Colonic mucosa (tissue), 4 donors: Measurements from ENCODE around the gene NUP188. TPM values are rescaled to one million over a fixed set of nuclear protein-coding genes. Genes with fewer than 3 reads are reported as not detected.

Source experiments
- DNase-seq: peaks from one replicate; pipeline ENCODE4 v3.0.0-alpha.2; 2020
- H3K27ac ChIP-seq: fragments of 200-600 bp; one replicate; pipeline ENCODE4 v1.8.0; 2021
- H3K27me3 ChIP-seq: fragments of 200-600 bp; one replicate; pipeline ENCODE4 v1.8.0; 2021
- H3K36me3 ChIP-seq: fragments of 200-600 bp; one replicate; pipeline ENCODE4 v1.8.0; 2021
- H3K4me1 ChIP-seq: fragments of 200-600 bp; one replicate; pipeline ENCODE4 v1.8.0; 2021; ENCODE audit warnings: mild to moderate bottlenecking
- H3K4me3 ChIP-seq: fragments of 200-600 bp; one replicate; pipeline ENCODE4 v1.8.0; 2021
- H3K9ac ChIP-seq, 2 donors: one replicate each; pipeline ENCODE4 v1.7.0; 2013; ENCODE audit warnings: control low read depth in 2 of 2, low read depth in 2 of 2, low read length in 2 of 2
- H3K9me3 ChIP-seq: fragments of 200-600 bp; one replicate; pipeline ENCODE4 v1.8.0; 2021
- intact Hi-C: fragments of 100-400 bp; cut with DNase I; formaldehyde crosslinking; loops from one replicate; pipeline ENCODE4 v1.14.1; 2022
- total RNA-seq, 2 donors: library from RNA; stranded (reverse); fragmentation: NEBNext Ultra II Directional in 1 of 2; extraction: Animal tissue kit (Norgen Biotek cat#: 25700) in 1 of 2; gene quantifications; one replicate each; pipeline ENCODE4 v1.2.1, GENCODE V29; 2021
- TF ChIP-seq, protein P1 (sequence below): fragments of 200-600 bp; IDR thresholded peaks from one replicate; pipeline ENCODE4 v1.8.0; 2022; ENCODE audit warnings: antibody characterized with exemption, mild to moderate bottlenecking
- donor health status: healthy.
- donor health status: DM: no; HTN: no; CAD: no.
- donor health status: DM: no; HTN: no; CAD: no.

The NUP188 gene
- total RNA-seq, 2 donors from 2014 or later, result 26.8 to 43.9 TPM

DNA sequence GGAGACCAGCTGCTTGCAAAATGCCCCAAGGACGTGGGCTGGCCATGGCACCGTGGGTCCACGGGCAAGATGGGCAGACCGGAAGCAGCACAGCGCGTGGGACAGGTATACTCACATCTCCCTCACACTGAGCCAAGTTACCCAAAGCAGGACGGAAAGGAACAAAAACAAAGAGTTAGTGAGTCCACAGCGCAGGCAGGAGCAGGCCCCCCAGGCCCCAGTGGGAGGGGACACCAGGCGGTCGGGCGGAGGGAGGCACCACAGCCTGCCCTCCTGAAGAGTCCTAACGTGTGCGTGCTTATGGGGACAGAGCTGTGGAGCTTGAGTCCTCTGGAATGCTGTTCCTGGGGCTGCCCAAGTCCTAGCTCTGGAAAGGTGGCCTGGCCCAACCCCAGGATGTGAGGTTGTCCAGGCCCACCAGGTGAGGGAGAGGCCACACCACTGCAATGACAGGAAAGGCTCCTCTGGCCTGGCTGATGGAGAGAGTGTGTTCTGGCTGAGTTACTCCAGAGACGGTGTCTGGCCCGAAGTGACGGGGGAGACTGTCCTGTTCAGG, 65.5 kb downstream of the NUP188 start:
- Histone ChIP-seq H3K4me1 (no peaks in the 10 kb centered on the region), H3K9ac (no peak overlapping the region), H3K27ac (no peak overlapping the region), H3K27me3 (no peaks in the 10 kb centered on the region), H3K4me3 (no peak overlapping the region), H3K36me3 (peaks cover 16% of the 10 kb centered on the region), H3K9me3 (no peaks in the 10 kb centered on the region)
- TF ChIP-seq, protein P1, sequence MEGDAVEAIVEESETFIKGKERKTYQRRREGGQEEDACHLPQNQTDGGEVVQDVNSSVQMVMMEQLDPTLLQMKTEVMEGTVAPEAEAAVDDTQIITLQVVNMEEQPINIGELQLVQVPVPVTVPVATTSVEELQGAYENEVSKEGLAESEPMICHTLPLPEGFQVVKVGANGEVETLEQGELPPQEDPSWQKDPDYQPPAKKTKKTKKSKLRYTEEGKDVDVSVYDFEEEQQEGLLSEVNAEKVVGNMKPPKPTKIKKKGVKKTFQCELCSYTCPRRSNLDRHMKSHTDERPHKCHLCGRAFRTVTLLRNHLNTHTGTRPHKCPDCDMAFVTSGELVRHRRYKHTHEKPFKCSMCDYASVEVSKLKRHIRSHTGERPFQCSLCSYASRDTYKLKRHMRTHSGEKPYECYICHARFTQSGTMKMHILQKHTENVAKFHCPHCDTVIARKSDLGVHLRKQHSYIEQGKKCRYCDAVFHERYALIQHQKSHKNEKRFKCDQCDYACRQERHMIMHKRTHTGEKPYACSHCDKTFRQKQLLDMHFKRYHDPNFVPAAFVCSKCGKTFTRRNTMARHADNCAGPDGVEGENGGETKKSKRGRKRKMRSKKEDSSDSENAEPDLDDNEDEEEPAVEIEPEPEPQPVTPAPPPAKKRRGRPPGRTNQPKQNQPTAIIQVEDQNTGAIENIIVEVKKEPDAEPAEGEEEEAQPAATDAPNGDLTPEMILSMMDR, result no peak
- no peak for DNase-seq
- intact Hi-C loops, result no loop called here

GRCh38 chr9:129013674-129014073, 66.2 kb downstream of the NUP188 start:
- TF ChIP-seq, protein P1, result no peak
- DNase-seq, result no peak
- peaks cover 16% of the 10 kb centered on the region for H3K36me3 ChIP-seq

GRCh38 chr9:129014124-129014523, 66.6 kb downstream of the NUP188 start:
- intact Hi-C loops, result no loop called here
- Histone ChIP-seq H3K9ac (no peak overlapping the region), H3K27ac (no peak overlapping the region), H3K9me3 (no peaks in the 10 kb centered on the region), H3K36me3 (peaks cover 16% of the 10 kb centered on the region), H3K4me3 (no peak overlapping the region), H3K27me3 (no peaks in the 10 kb centered on the region), H3K4me1 (no peaks in the 10 kb centered on the region)
- no peak for DNase-seq
- TF ChIP-seq, protein P1, result no peak

More at GRCh38 chr9:129013674-129014073, 66.2 kb downstream of the NUP188 start:
- Histone ChIP-seq H3K4me3 (no peak overlapping the region), H3K9me3 (no peaks in the 10 kb centered on the region), H3K27me3 (no peaks in the 10 kb centered on the region), H3K27ac (no peak overlapping the region), H3K4me1 (no peaks in the 10 kb centered on the region), H3K9ac (no peak overlapping the region)
- intact Hi-C loops, result no loop called here

GRCh38 chr9:129014608-129015007, 67.1 kb downstream of the NUP188 start:
- TF ChIP-seq, protein P1, result no peak
- Histone ChIP-seq H3K4me3 (no peak overlapping the region), H3K27me3 (no peaks in the 10 kb centered on the region), H3K9me3 (no peaks in the 10 kb centered on the region), H3K36me3 (peaks cover 16% of the 10 kb centered on the region), H3K27ac (no peak overlapping the region), H3K4me1 (no peaks in the 10 kb centered on the region), H3K9ac (no peak overlapping the region)
- intact Hi-C loops, result no loop called here
- no peak for DNase-seq

GRCh38 chr9:129021091-129021490, 73.6 kb downstream of the NUP188 start:
- Histone ChIP-seq H3K4me3 (no peak overlapping the region), H3K4me1 (no peaks in the 10 kb centered on the region), H3K27ac (no peak overlapping the region), H3K9ac (no peak overlapping the region), H3K27me3 (no peaks in the 10 kb centered on the region), H3K36me3 (no peaks in the 10 kb centered on the region), H3K9me3 (no peaks in the 10 kb centered on the region)
- intact Hi-C loops, result no loop called here
- TF ChIP-seq, protein P1, result no peak
- DNase-seq, result no peak
